ENCODE results near the gene OR10H1.
A peak's percentile ranks its signal among the peaks of the same experiment; 100 is the strongest.
"Not testable (repeated sequence)": the region's sequence is repeated elsewhere in the genome, so short reads cannot be mapped to it uniquely, and the experiment has no call there.

The OR10H1 gene

GRCh38 chr19:15811476-15811875 lies 4.0 kb downstream of the OR10H1 start:
- ATAC-seq (replicated peaks) (no peak), DNase-seq (no peak)
- no peaks in the 10 kb centered on the region for H3K9me3 Mint-ChIP-seq
- H3K36me3 Mint-ChIP-seq = no peaks in the 10 kb centered on the region
- peaks cover 59 to 65% of the 10 kb centered on the region in 2 donors for H3K27me3 Mint-ChIP-seq
- no peak overlapping the region for H3K4me3 Mint-ChIP-seq
- peaks cover 0 to 1% of the 10 kb centered on the region in 2 donors for H3K4me1 Mint-ChIP-seq
- no peak overlapping the region for H3K27ac Mint-ChIP-seq

GRCh38 chr19:15810335-15810734 lies 5.1 kb downstream of the OR10H1 start:
- Mint-ChIP-seq H3K36me3 (no peaks in the 10 kb centered on the region), H3K4me3 (no peak overlapping the region), H3K4me1 (peaks cover 0 to 1% of the 10 kb centered on the region in 2 donors), H3K9me3 (no peaks in the 10 kb centered on the region), H3K27me3 (peaks cover 59 to 65% of the 10 kb centered on the region in 2 donors), H3K27ac (no peak overlapping the region)
- no peak for ATAC-seq (replicated peaks)
- DNase-seq = no peak

GRCh38 chr19:15794279-15794678 lies 21.2 kb downstream of the OR10H1 start:
- peaks cover 36 to 57% of the 10 kb centered on the region in 2 donors for H3K27me3 Mint-ChIP-seq
- H3K4me3 Mint-ChIP-seq; H3K27ac Mint-ChIP-seq; H3K36me3 Mint-ChIP-seq; ATAC-seq (replicated peaks); DNase-seq; H3K9me3 Mint-ChIP-seq; H3K4me1 Mint-ChIP-seq: not testable (repeated sequence)

GRCh38 chr19:15790096-15790495 lies 25.4 kb downstream of the OR10H1 start:
- ATAC-seq (replicated peaks) (no peak), DNase-seq (no peak)
- Mint-ChIP-seq H3K4me1 (no peaks in the 10 kb centered on the region), H3K27ac (no peak overlapping the region), H3K27me3 (peaks cover 34 to 45% of the 10 kb centered on the region in 2 donors), H3K4me3 (no peak overlapping the region), H3K36me3 (no peaks in the 10 kb centered on the region), H3K9me3 (no peaks in the 10 kb centered on the region)

GRCh38 chr19:15788594-15789270 lies 26.7 kb downstream of the OR10H1 start:
- ATAC-seq (replicated peaks) (no peak), DNase-seq (no peak)
- Mint-ChIP-seq H3K4me1 (no peaks in the 10 kb centered on the region), H3K4me3 (no peak overlapping the region), H3K36me3 (no peaks in the 10 kb centered on the region), H3K27ac (no peak overlapping the region), H3K9me3 (peaks cover 0 to 1% of the 10 kb centered on the region in 2 donors), H3K27me3 (peaks cover 27 to 46% of the 10 kb centered on the region in 2 donors)

GRCh38 chr19:15787611-15788155 lies 27.8 kb downstream of the OR10H1 start, which contains the start of gene OR10H5:
Gene OR10H5, plus strand, starts transcription at chr19:15787661. Its CDS starts 6,388 bp downstream, at chr19:15794049.
- ATAC-seq (replicated peaks) = no peak
- H3K9me3 Mint-ChIP-seq = peaks cover 0 to 1% of the 10 kb centered on the region in 2 donors
- H3K4me1 Mint-ChIP-seq = no peaks in the 10 kb centered on the region
- no peaks in the 10 kb centered on the region for H3K36me3 Mint-ChIP-seq
- no peak within 1 kb of the TSS for H3K27ac Mint-ChIP-seq
- peaks cover 28 to 47% of the 10 kb centered on the region in 2 donors for H3K27me3 Mint-ChIP-seq
- H3K4me3 Mint-ChIP-seq = no peak within 1 kb of the TSS
- no peak for DNase-seq

- not testable (repeated sequence) for H3K4me1 Mint-ChIP-seq
Observed at GRCh38 chr19:15782896-15783295, 32.6 kb downstream of the OR10H1 start.

GRCh38 chr19:15782211-15782610 lies 33.3 kb downstream of the OR10H1 start:
- H3K4me1 Mint-ChIP-seq = no peaks in the 10 kb centered on the region
- H3K36me3 Mint-ChIP-seq = no peaks in the 10 kb centered on the region
- H3K9me3 Mint-ChIP-seq = peaks cover 0 to 1% of the 10 kb centered on the region in 2 donors
- H3K4me3 Mint-ChIP-seq = no peak overlapping the region
- no peak overlapping the region for H3K27ac Mint-ChIP-seq
- H3K27me3 Mint-ChIP-seq = peaks cover 21 to 30% of the 10 kb centered on the region in 2 donors
- ATAC-seq (replicated peaks) (no peak), DNase-seq (no peak)

More at GRCh38 chr19:15782896-15783295, 32.6 kb downstream of the OR10H1 start:
- peaks cover 20 to 30% of the 10 kb centered on the region in 2 donors for H3K27me3 Mint-ChIP-seq
- H3K36me3 Mint-ChIP-seq; H3K4me3 Mint-ChIP-seq; H3K9me3 Mint-ChIP-seq; DNase-seq; ATAC-seq (replicated peaks); H3K27ac Mint-ChIP-seq: not testable (repeated sequence)

GRCh38 chr19:15781661-15782060 lies 33.8 kb downstream of the OR10H1 start:
- H3K9me3 Mint-ChIP-seq = peaks cover 0 to 1% of the 10 kb centered on the region in 2 donors
- no peak overlapping the region for H3K4me3 Mint-ChIP-seq
- DNase-seq (no peak), ATAC-seq (replicated peaks) (no peak)
- no peak overlapping the region for H3K27ac Mint-ChIP-seq
- H3K4me1 Mint-ChIP-seq = no peaks in the 10 kb centered on the region
- no peaks in the 10 kb centered on the region for H3K36me3 Mint-ChIP-seq
- peaks cover 22 to 32% of the 10 kb centered on the region in 2 donors for H3K27me3 Mint-ChIP-seq

GRCh38 chr19:15780610-15781418 lies 34.6 kb downstream of the OR10H1 start:
- H3K27me3 Mint-ChIP-seq = peaks cover 30 to 40% of the 10 kb centered on the region in 2 donors
- H3K4me3 Mint-ChIP-seq = no peak overlapping the region
- no peak overlapping the region for H3K27ac Mint-ChIP-seq
- DNase-seq (no peak), ATAC-seq (replicated peaks) (peak in 1 of 2 donors; percentile 42)
- H3K9me3 Mint-ChIP-seq = peaks cover 0 to 1% of the 10 kb centered on the region in 2 donors
- H3K36me3 Mint-ChIP-seq = no peaks in the 10 kb centered on the region
- no peaks in the 10 kb centered on the region for H3K4me1 Mint-ChIP-seq

- no peak overlapping the region for H3K4me3 Mint-ChIP-seq
- ATAC-seq (replicated peaks) (peak in 1 of 2 donors; percentile 7), DNase-seq (no peak)
- H3K27ac Mint-ChIP-seq = no peak overlapping the region
- no peaks in the 10 kb centered on the region for H3K36me3 Mint-ChIP-seq
- peaks cover 39 to 46% of the 10 kb centered on the region in 2 donors for H3K27me3 Mint-ChIP-seq
- no peaks in the 10 kb centered on the region for H3K4me1 Mint-ChIP-seq
- peaks cover 0 to under 1% of the 10 kb centered on the region in 2 donors for H3K9me3 Mint-ChIP-seq
Observed at GRCh38 chr19:15779756-15780476, 35.5 kb downstream of the OR10H1 start.

- no peaks in the 10 kb centered on the region for H3K9me3 Mint-ChIP-seq
- H3K4me3 Mint-ChIP-seq = no peak overlapping the region
- ATAC-seq (replicated peaks) (no peak), DNase-seq (no peak)
- H3K27me3 Mint-ChIP-seq = peaks cover 52 to 57% of the 10 kb centered on the region in 2 donors
- no peak overlapping the region for H3K27ac Mint-ChIP-seq
- H3K4me1 Mint-ChIP-seq = no peaks in the 10 kb centered on the region
- no peaks in the 10 kb centered on the region for H3K36me3 Mint-ChIP-seq
Observed at GRCh38 chr19:15776991-15777970, 38.2 kb downstream of the OR10H1 start.

- no peaks in the 10 kb centered on the region for H3K9me3 Mint-ChIP-seq
- H3K27me3 Mint-ChIP-seq = peaks cover 58 to 67% of the 10 kb centered on the region in 2 donors
- H3K4me1 Mint-ChIP-seq = no peaks in the 10 kb centered on the region
- no peaks in the 10 kb centered on the region for H3K36me3 Mint-ChIP-seq
- ATAC-seq (replicated peaks) (no peak), DNase-seq (no peak)
- no peak overlapping the region for H3K27ac Mint-ChIP-seq
- no peak overlapping the region for H3K4me3 Mint-ChIP-seq
Observed at GRCh38 chr19:15776264-15776663, 39.2 kb downstream of the OR10H1 start.

All from stimulated activated naive B cell treated with anti-CD40 and anti-IgM and Interleukin-4, amounts not matched to agents 10 μg/mL and 1 μg/mL and 100 μg/mL, for 72 hours (primary cell).